ENCODE measurements around the gene PRKCE.

PRKCE gene

DNA sequence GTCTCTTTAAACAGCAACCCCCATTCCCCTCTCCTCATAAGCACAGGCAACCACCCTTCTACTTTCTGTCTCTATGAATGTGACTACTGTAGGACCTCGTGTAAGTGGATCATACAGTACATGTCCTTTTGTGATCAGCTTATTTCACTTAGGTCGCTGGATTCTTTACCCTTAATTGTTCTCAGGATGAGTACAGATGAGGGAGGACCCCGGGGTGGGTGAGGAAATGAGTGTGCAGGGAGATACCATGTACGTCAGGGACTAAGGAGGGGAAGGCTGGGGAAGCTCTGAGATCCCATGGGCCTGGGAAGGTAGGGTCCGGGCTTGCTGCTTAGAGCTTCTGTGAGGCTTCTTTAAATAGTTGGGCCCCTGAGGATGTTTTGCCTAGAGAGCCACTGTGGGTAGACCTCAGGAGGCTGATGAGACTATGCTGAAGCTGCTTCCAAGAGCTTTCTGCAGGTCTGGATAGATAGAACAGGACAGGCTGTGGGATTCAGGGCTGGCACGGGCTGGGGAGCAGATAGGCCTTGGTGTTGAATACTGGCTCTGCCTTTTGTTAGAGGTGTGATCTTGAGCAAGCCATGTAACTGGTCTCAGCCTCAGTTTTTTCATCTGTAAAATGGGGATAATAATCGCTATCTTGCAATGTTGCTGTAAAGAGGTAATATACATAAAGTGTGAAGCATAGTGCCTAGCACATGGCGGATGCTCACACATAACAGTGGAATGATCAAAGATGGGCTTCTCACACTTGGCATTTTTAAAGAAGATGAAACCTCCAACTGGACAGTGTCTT, 155.3 kb downstream of the PRKCE start:
- in situ Hi-C loops (cut with MboI; ENCODE audit: low sequenced_read_pairs, unreplicated experiment): no loop called here
- TF ChIP-seq, protein P1, sequence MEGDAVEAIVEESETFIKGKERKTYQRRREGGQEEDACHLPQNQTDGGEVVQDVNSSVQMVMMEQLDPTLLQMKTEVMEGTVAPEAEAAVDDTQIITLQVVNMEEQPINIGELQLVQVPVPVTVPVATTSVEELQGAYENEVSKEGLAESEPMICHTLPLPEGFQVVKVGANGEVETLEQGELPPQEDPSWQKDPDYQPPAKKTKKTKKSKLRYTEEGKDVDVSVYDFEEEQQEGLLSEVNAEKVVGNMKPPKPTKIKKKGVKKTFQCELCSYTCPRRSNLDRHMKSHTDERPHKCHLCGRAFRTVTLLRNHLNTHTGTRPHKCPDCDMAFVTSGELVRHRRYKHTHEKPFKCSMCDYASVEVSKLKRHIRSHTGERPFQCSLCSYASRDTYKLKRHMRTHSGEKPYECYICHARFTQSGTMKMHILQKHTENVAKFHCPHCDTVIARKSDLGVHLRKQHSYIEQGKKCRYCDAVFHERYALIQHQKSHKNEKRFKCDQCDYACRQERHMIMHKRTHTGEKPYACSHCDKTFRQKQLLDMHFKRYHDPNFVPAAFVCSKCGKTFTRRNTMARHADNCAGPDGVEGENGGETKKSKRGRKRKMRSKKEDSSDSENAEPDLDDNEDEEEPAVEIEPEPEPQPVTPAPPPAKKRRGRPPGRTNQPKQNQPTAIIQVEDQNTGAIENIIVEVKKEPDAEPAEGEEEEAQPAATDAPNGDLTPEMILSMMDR (IDR thresholded peaks at IDR 0.05; ENCODE audit: borderline replicate concordance, control extremely low read depth, extremely low read depth, insufficient read depth, missing control alignments): no peak

GRCh38 chr2:45808294-45808800, 156.9 kb downstream of the PRKCE start:
- TF ChIP-seq, protein P1 (IDR thresholded peaks at IDR 0.05; ENCODE audit: borderline replicate concordance, control extremely low read depth, extremely low read depth, insufficient read depth, missing control alignments): no peak
- in situ Hi-C loops (cut with MboI; ENCODE audit: low sequenced_read_pairs, unreplicated experiment): no loop called here
- no peak for DNase-seq (ENCODE audit: low spot score)

More for the DNA sequence above, 155.3 kb downstream of the PRKCE start:
- peak; percentile 37 for DNase-seq (ENCODE audit: low spot score)

- in situ Hi-C loops (cut with MboI; ENCODE audit: low sequenced_read_pairs, unreplicated experiment): no loop called here
- DNase-seq (ENCODE audit: low spot score): no peak
- TF ChIP-seq, protein P1 (IDR thresholded peaks at IDR 0.05; ENCODE audit: borderline replicate concordance, control extremely low read depth, extremely low read depth, insufficient read depth, missing control alignments): no peak
These were observed 157.7 kb downstream of the PRKCE start for GRCh38 chr2:45809205-45809604.

- DNase-seq (ENCODE audit: low spot score): no peak
- TF ChIP-seq, protein P1 (IDR thresholded peaks at IDR 0.05; ENCODE audit: borderline replicate concordance, control extremely low read depth, extremely low read depth, insufficient read depth, missing control alignments): no peak
- in situ Hi-C loops (cut with MboI; ENCODE audit: low sequenced_read_pairs, unreplicated experiment): no loop called here
These were observed 160.6 kb downstream of the PRKCE start for GRCh38 chr2:45812011-45812500.

GRCh38 chr2:45813003-45813941, 161.8 kb downstream of the PRKCE start:
- TF ChIP-seq, protein P1 (IDR thresholded peaks at IDR 0.05; ENCODE audit: borderline replicate concordance, control extremely low read depth, extremely low read depth, insufficient read depth, missing control alignments): no peak
- no peak for DNase-seq (ENCODE audit: low spot score)
- in situ Hi-C loops (cut with MboI; ENCODE audit: low sequenced_read_pairs, unreplicated experiment): no loop called here

- TF ChIP-seq, protein P1 (IDR thresholded peaks at IDR 0.05; ENCODE audit: borderline replicate concordance, control extremely low read depth, extremely low read depth, insufficient read depth, missing control alignments): no peak
- no peak for DNase-seq (ENCODE audit: low spot score)
- in situ Hi-C loops (cut with MboI; ENCODE audit: low sequenced_read_pairs, unreplicated experiment): no loop called here
These were observed 163.0 kb downstream of the PRKCE start for GRCh38 chr2:45814488-45814887.
